IgD-negative memory B cell (primary cell): Measurements from ENCODE around the gene UBALD2. TPM values are rescaled to one million over a fixed set of nuclear protein-coding genes. Genes with fewer than 3 reads are reported as not detected.

ENCODE experiments used
- H3K27ac Mint-ChIP-seq, 3 donors: one replicate each; pipeline ENCODE4 v1.8.0; 2020 to 2022; ENCODE audit warnings: mild to moderate bottlenecking in 3 of 3, mixed read lengths in 3 of 3, moderate library complexity in 1 of 3
- H3K27me3 Mint-ChIP-seq: one replicate; pipeline ENCODE4 v1.8.0; 2021; ENCODE audit warnings: mixed read lengths
- H3K36me3 Mint-ChIP-seq: one replicate; pipeline ENCODE4 v1.8.0; 2020; ENCODE audit warnings: mild to moderate bottlenecking, mixed read lengths
- H3K4me1 Mint-ChIP-seq, 3 donors: one replicate each; pipeline ENCODE4 v1.8.0; 2020 to 2022; ENCODE audit warnings: mixed read lengths in 3 of 3, mild to moderate bottlenecking in 1 of 3
- H3K4me3 Mint-ChIP-seq, 4 donors: one replicate each; pipeline ENCODE4 v1.8.0; 2020 to 2022; ENCODE audit warnings: mild to moderate bottlenecking in 4 of 4, mixed read lengths in 4 of 4, moderate library complexity in 3 of 4
- H3K9me3 Mint-ChIP-seq, 3 donors: one replicate each; pipeline ENCODE4 v1.8.0; 2020 to 2021; ENCODE audit warnings: mixed read lengths in 3 of 3, mild to moderate bottlenecking in 1 of 3
- polyA plus RNA-seq: library from polyadenylated mRNA; unstranded; fragments of 300-500 nt; fragmentation: Illumina TruSeq; gene quantifications from one replicate; pipeline ENCODE4 v1.2.3, GENCODE V29; 2021

The UBALD2 gene
- polyA plus RNA-seq, 1 donor from 2014 or later, result 4.3 TPM

DNA sequence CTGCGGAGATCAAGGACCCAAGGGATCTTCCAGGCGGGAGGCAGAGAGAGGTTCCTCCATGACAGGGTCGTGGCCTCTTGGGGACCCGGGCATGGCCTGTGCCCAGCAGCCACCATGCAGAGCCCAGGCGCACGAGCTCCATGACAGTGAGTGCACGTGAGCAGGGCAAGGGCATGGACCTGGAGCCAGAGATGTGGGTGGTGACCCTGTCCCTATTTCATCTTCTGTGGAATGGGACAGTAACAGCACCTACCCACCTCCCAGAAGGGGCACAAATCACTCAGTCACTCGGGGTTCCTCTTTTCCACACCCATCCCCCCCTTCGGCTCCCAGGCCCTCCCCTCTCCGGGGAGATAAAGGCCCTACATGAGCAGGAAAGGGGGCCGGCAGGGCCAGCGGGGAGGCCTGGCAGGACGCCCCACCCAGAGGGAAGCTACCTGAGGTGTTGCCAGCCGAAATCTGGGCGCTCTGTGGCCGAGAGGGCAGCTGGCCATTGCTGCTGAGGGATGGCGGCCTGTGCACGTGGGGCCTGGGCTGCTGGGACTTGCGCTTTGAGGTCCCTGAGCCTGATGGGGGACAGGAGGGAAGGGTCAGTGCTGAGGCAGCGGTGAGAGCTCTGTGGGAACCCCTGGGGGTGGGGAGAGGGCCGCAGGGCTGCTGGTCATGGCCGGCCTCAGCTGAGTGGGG is 10.4 kb downstream of the UBALD2 start:
- H3K27me3 Mint-ChIP-seq, result peaks cover 1% of the 10 kb centered on the region
- peak overlapping the region; percentile 76 to 97 (median 90) for H3K27ac Mint-ChIP-seq
- H3K9me3 Mint-ChIP-seq, result no peaks in the 10 kb centered on the region
- H3K4me3 Mint-ChIP-seq, result peak overlapping the region in 3 of 4 donors; percentile 6 to 55 (median 48)
- H3K36me3 Mint-ChIP-seq, result no peaks in the 10 kb centered on the region
- H3K4me1 Mint-ChIP-seq, result peaks cover 30 to 32% (median 30%) of the 10 kb centered on the region in 3 donors

DNA sequence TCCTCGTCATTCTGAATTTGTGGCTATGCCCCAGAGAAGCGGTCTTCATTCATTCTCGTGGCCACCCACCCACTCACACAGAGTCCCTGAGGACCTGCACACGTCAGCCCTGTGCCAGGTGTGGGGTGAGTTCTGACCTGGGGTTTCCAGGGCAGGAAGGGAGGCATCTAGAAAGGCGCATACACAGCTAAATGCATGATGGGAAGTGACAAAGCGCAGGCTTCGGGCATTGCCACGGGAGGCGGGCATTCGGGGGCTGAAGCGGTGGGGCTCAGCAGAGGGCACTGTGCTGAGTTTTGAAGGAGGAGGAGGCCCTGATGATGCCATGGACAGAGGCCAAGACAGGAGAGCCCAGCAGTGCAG is 10.9 kb downstream of the UBALD2 start:
- Mint-ChIP-seq H3K27me3 (peaks cover 1% of the 10 kb centered on the region), H3K4me1 (peaks cover 25 to 29% (median 26%) of the 10 kb centered on the region in 3 donors), H3K27ac (peak overlapping the region; percentile 76 to 97 (median 90)), H3K4me3 (peak overlapping the region in 3 of 4 donors; percentile 6 to 48 (median 20)), H3K9me3 (no peaks in the 10 kb centered on the region), H3K36me3 (no peaks in the 10 kb centered on the region)

DNA sequence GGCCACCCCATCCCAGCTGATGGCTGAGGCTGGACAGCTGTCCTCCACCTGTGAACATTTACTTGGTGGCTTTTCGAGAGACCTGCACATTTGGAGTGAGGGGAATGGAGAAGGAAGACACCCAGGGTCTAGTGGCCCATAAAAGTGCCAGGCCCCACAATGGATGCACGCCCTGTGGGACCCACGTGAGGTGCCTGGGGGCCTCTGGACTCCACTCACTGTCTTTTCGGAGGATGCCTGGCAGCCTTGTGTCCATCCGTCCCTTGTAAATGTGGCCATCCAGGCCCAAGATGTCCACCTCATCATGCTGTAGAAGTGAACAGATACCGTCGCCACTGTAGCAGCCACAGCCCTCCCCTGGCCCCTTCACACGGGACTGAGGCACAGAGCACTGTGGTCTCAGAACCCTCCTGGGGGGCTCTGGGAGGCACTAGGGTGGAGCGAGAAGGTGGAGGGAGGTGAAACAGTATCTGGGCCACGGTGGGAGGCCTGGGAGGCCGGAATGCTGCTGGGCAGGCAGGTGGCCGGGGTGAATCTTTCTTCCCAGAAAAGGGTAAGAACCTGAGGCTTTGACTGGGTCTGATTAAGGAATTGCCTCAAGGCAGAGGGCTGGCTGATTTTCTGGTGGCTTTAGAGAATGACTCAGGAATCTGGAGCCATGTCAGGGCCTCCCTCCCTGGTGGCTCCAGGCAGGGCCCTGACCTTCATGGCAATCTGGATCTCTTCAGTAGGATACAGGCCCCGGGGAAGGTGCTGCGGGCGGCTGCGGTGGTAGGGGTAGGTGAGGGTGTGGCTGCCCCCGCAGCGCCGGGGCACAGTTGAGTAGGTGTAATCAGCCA is 11.5 kb downstream of the UBALD2 start:
- H3K4me1 Mint-ChIP-seq, result peaks cover 21 to 25% (median 22%) of the 10 kb centered on the region in 3 donors
- no peaks in the 10 kb centered on the region for H3K36me3 Mint-ChIP-seq
- peak overlapping the region in 3 of 4 donors; percentile 20 to 49 (median 37) for H3K4me3 Mint-ChIP-seq
- H3K27ac Mint-ChIP-seq, result peak overlapping the region; percentile 76 to 97 (median 90)
- no peaks in the 10 kb centered on the region for H3K9me3 Mint-ChIP-seq
- peaks cover 1% of the 10 kb centered on the region for H3K27me3 Mint-ChIP-seq

DNA sequence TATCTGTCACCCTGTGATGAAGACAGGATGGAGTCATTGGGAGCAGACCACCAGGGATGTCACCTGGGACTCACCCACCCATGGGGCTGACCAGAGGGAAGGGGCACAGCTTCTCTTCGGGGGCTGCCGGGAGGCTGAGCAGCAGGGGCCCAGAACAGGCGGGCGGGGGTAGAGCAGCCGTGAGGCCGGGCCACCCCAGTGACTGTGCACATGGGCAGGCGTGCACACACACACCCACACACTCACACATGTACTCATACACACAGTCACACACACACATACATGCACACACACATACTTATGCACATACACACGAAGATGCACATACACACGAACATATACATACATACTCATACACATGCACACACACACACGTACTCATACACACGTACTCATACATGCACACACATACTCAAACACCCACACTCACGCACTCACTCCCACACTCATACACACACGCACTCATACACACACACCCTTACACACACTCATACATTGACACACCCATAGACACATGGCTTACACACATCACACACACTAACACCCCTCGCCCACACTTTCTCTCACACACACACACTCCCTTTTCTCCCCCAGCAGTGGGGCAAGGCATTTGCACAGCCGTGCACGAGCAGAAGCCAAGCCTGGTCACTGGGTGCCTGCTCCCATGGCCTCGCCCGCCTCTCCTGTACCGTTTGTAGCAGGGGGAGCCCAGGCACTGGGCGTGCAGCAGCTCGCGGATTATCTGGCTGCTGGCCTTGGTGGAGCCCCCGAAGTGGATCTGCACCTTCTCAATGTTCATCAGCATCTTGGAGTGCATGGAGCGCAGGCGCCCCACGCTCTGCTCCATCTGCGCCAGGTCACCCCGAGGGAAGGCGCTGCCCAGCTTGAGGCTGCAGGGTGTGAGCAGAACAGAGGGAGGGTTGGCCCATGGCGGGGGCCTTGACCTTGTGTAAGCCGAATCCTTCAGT is 12.4 kb downstream of the UBALD2 start:
- peak overlapping the region in 2 of 3 donors; percentile 82 to 90 for H3K27ac Mint-ChIP-seq
- H3K4me3 Mint-ChIP-seq, result no peak overlapping the region
- H3K9me3 Mint-ChIP-seq, result no peaks in the 10 kb centered on the region
- peaks cover 21 to 25% (median 22%) of the 10 kb centered on the region in 3 donors for H3K4me1 Mint-ChIP-seq
- H3K27me3 Mint-ChIP-seq, result peaks cover 1% of the 10 kb centered on the region
- no peaks in the 10 kb centered on the region for H3K36me3 Mint-ChIP-seq

DNA sequence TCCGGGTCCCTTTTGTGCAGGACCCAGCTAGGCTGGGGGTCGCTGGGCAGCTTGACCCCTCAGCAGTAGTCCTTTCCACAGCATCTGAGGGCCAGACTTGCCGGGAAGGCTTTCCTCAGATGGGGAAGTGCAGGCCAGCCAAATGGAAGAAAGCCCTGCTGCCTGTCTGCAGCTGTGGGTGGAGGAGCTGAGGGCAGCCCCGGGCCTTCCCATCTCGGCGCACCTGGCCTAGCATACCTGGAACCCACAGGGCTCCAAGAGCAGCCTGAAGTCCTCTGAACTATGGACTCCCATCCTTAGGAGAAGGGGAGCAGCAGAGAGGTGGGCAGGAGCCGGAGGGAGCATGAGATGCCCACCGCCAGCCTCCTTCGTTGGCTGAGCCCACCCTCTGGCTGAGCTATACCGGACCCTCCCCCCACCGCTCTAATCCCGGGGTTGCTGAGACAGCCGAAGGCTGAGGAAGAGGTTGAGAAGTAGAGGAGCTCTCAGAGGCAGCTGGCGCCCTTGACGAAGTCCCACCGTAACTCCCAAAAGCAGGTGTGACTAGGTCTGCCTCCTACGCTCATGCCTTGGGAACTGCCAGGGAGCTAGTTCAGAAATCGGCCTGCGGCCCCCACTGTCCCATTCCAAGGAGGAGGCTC is 13.2 kb downstream of the UBALD2 start:
- no peaks in the 10 kb centered on the region for H3K36me3 Mint-ChIP-seq
- H3K27ac Mint-ChIP-seq, result peak overlapping the region in 1 of 3 donors; percentile 93
- H3K9me3 Mint-ChIP-seq, result no peaks in the 10 kb centered on the region
- H3K4me3 Mint-ChIP-seq, result no peak overlapping the region
- H3K4me1 Mint-ChIP-seq, result peaks cover 17 to 21% (median 21%) of the 10 kb centered on the region in 3 donors
- peaks cover 1% of the 10 kb centered on the region for H3K27me3 Mint-ChIP-seq

DNA sequence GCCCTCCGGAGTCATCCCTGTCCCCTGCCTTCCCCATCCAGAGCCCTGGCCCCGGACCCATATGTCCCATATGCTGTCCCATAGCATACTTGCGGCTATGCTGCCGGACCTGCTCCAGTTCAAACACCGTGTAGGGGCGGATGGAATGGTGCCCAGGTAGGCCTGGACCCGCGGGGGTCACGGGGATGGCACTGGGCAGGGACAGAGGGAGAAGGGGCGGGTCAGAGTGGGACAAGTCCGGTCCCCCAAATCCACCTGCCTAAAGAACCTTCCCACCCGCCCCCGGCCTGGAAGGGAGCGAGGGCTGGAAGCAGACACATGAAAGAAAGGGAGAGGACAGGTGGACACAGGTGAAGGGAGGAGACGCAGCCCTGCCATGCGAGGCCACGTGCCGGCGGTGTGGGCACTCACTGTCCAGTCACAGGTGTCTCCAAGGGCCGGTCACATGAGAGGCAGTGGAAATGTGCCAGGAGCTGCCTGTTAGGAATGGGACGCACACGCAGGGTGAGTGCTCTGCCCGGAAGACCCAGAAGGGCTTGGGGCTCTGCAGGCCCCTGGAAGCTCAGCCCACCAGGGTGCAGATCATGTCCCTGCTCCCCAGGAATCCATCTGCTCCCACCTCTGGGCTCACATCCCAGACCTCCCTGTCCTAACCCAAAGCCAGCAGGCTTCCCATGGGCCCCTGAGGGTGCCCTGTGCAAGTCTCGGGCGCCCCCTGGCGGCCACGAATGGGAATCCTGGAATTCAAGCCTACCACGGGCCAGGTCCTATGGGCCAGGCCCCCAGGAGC is 14.0 kb downstream of the UBALD2 start:
- Mint-ChIP-seq H3K36me3 (no peaks in the 10 kb centered on the region), H3K9me3 (no peaks in the 10 kb centered on the region), H3K27me3 (peaks cover 1% of the 10 kb centered on the region), H3K27ac (peak overlapping the region in 1 of 3 donors; percentile 93), H3K4me1 (peaks cover 14 to 21% (median 19%) of the 10 kb centered on the region in 3 donors), H3K4me3 (peak overlapping the region in 2 of 4 donors; percentile 28 to 69)

DNA sequence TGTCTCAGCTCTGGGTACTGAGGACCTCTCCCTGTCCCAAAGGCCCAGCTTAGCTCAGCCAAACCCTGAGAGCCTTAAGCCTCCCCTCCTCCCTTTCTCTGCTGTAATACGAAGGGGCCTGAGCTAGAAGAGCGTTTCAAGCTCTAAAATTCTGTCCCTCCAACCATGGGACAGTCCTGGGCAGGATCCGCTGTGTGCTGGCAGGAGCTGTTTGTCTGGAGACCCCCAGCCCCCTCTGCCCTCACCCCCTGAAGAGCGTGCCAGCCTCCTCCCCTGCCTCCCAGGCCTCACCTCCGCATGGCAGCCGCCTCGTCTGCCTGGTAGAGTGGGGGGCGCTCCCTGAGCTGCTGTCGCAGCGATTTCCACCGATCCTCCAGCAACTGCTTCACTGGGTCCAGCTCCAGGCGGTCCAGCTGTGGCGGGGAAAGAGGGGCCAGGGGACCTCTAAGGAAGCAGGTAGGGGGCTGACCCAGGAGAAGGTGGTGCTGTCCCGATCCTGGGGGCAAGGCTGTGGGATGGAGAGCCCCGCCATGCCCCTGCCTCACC is 14.7 kb downstream of the UBALD2 start:
- peak overlapping the region in 1 of 4 donors; percentile 69 for H3K4me3 Mint-ChIP-seq
- H3K9me3 Mint-ChIP-seq, result no peaks in the 10 kb centered on the region
- no peaks in the 10 kb centered on the region for H3K36me3 Mint-ChIP-seq
- peak overlapping the region in 1 of 3 donors; percentile 93 for H3K27ac Mint-ChIP-seq
- H3K27me3 Mint-ChIP-seq, result peaks cover 1% of the 10 kb centered on the region
- peaks cover 12 to 18% (median 13%) of the 10 kb centered on the region in 3 donors for H3K4me1 Mint-ChIP-seq

DNA sequence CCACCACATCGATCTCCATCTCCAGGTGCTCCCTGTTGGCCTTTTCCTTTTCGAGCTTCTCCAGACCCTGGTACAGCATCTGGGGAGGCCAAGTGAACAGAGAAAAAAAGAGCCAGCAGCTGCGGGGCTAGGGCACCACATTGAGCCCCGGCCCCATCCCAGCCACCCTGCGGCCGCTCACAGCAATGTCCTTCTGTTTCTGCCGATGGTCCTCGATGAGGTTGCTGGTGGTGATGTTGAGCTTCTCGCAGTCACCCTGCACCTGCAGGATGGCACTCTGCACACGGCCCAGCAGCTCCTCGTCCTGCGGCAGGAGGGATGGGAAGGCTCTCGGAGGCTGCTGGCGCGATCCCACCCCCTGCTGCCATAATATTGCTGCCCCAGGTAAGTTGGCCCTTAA is 15.5 kb downstream of the UBALD2 start:
- Mint-ChIP-seq H3K27ac (no peak overlapping the region), H3K9me3 (no peaks in the 10 kb centered on the region), H3K4me1 (peaks cover 9 to 10% (median 10%) of the 10 kb centered on the region in 3 donors), H3K27me3 (peaks cover 1% of the 10 kb centered on the region), H3K4me3 (no peak overlapping the region), H3K36me3 (no peaks in the 10 kb centered on the region)

DNA sequence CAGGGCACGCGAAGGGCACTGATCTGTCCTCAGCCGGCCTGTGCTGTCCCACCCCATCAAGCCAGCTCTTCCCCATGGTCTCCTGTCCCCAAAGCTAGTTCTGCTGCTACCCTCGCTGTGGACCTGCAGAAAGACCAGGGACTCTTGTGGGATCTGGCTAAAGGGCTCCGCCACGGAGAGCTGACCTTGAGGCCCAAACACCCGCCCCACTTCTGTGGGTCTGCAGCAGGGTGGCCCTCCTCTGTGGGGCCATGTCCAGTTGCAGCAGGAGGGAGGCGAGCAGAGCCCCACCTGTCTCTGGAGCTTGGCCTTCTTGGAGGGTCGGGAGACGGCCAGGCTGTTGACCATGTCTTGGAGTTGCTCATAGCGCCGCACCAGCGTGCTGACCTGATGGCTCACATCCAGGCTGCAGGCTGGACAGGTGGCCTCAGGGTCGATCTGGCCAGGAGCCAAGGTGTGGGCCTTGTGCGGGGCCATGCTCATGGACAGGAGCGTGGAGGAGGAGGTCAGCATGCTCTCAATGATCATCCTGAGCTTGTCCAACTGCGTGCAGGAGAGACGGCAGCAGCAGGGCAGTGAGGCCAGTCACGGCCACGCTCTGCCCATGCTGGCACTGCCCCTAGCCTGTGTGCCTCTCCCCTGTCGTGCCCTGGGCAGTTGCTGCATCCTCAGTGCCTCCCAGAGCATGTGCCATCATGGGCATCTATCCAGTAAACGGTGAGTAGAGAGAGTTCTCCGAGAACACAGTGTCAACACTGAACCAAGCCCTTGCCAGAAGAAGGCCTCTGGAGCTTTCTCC is 16.6 kb downstream of the UBALD2 start:
- Mint-ChIP-seq H3K9me3 (no peaks in the 10 kb centered on the region), H3K27me3 (peaks cover 1% of the 10 kb centered on the region), H3K27ac (peak overlapping the region in 1 of 3 donors; percentile 67), H3K4me3 (no peak overlapping the region), H3K36me3 (no peaks in the 10 kb centered on the region), H3K4me1 (peaks cover 1 to 5% (median 2%) of the 10 kb centered on the region in 3 donors)

DNA sequence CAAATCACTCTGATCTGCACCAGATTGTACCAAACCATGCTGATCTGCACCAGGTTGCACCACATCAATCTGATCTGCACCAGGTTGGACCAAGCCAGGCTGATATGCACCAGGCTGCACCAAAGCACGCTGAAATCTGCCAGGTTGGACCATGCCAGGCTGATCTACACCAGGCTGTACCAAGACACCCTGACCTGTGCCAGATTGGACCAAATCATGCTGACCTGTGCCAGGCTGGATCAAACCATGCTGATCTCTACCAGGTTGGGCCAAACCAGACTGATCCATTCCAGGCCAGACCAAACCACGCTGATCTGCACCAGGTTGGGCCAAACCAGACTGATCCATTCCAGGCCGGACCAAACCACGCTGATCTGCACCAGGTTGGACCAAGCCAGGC is 27.4 kb downstream of the UBALD2 start:
- H3K36me3 Mint-ChIP-seq, result no peaks in the 10 kb centered on the region
- peak overlapping the region in 1 of 3 donors; percentile 7 for H3K27ac Mint-ChIP-seq
- H3K4me3 Mint-ChIP-seq, result no peak overlapping the region
- no peaks in the 10 kb centered on the region for H3K4me1 Mint-ChIP-seq
- no peaks in the 10 kb centered on the region for H3K9me3 Mint-ChIP-seq
- H3K27me3 Mint-ChIP-seq, result no peaks in the 10 kb centered on the region

DNA sequence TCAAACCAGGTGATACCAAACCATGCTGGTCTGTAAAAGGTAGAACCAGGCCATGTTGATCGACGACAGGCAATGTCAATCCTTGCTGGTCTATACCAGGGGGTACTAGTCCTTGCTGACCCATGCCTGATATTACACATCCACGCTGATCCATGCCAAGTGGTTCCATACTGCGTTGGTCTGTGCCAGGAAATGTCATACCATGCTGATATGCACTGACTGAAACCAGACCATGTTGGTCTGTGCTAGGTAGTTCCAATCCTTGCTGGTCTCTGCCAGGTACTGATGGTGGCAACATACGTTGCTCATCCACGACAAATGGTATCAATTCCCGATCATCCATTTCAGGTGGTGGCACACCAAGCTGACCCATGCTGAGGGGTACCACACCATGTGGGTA is 28.0 kb downstream of the UBALD2 start:
- no peaks in the 10 kb centered on the region for H3K4me1 Mint-ChIP-seq
- H3K4me3 Mint-ChIP-seq, result no peak overlapping the region
- H3K27me3 Mint-ChIP-seq, result no peaks in the 10 kb centered on the region
- no peaks in the 10 kb centered on the region for H3K9me3 Mint-ChIP-seq
- no peak overlapping the region for H3K27ac Mint-ChIP-seq
- no peaks in the 10 kb centered on the region for H3K36me3 Mint-ChIP-seq

DNA sequence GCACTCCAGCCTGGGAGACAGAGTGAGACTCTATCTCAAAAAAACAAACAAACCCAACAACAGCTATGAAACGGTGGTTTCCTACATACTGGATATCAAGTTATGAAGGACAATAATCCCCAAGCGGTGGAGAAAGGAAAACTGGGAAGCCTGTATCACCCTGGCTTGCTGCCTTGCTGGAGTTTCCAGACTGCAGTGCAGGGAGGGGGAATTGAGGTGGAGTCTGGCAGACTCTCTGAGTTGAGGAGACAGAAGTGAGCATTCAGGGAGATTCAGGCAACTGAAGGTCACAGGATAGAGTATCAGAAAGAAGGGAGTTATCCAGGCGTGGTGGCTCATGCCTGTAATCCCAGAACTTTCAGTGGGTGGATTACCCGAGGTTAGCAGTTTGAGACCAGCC is 31.0 kb downstream of the UBALD2 start:
- Mint-ChIP-seq H3K9me3 (no peaks in the 10 kb centered on the region), H3K4me1 (peaks cover 0 to 2% (median 0%) of the 10 kb centered on the region in 3 donors), H3K27ac (peak overlapping the region in 1 of 3 donors; percentile 5), H3K4me3 (no peak overlapping the region), H3K36me3 (no peaks in the 10 kb centered on the region), H3K27me3 (no peaks in the 10 kb centered on the region)

DNA sequence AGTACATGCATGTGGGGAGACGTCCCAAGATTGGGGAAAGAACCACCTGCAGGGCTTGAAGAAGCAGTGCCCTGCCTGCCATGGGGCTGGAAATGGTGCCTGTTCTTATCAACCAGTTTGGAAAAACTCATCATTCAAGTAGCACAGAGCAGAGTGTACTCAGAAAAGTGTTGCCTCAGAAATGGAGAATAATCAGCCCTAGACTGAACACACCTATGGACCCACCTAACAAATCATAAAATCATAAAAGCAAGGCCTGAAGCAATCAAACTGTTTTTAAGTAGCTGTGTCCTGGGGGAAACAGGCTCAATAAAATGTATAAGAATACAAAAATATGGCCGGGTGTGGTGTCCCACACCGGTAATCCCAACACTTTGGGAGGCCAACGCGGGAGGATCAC is 31.7 kb downstream of the UBALD2 start:
- H3K4me1 Mint-ChIP-seq, result peaks cover 0 to 2% (median 0%) of the 10 kb centered on the region in 3 donors
- no peaks in the 10 kb centered on the region for H3K9me3 Mint-ChIP-seq
- no peaks in the 10 kb centered on the region for H3K36me3 Mint-ChIP-seq
- no peak overlapping the region for H3K27ac Mint-ChIP-seq
- H3K27me3 Mint-ChIP-seq, result no peaks in the 10 kb centered on the region
- no peak overlapping the region for H3K4me3 Mint-ChIP-seq
